Kidney (tissue), 14 donors: ENCODE data around the gene AJAP1. TPM values are rescaled to one million over a fixed set of nuclear protein-coding genes. Genes with fewer than 3 reads are reported as not detected.

Experiments
- DNase-seq, 5 donors: peaks; one replicate each; pipeline ENCODE4 v3.0.0-alpha.2; 2013 to 2020
- FAIRE-seq: peaks from 2 replicates; lab custom pipeline; 2012; peaks lifted over from hg19 to GRCh38; lab: Jason Lieb, UNC
- H3K27ac ChIP-seq, 2 donors: one replicate each; pipeline ENCODE4 v1.7.0; 2013; ENCODE audit warnings: low read depth in 2 of 2, low read length in 2 of 2, inconsistent platforms in 1 of 2
- H3K27me3 ChIP-seq: one replicate; pipeline ENCODE4 v1.7.1; 2013; ENCODE audit warnings: low read length, inconsistent platforms; ENCODE audit not compliant: control insufficient read depth, insufficient read depth
- H3K36me3 ChIP-seq, 3 donors: one replicate each; pipeline versions ENCODE4 v1.7.0 to v1.7.1; 2013; ENCODE audit warnings: low read length in 3 of 3, control low read depth in 1 of 3, inconsistent platforms in 1 of 3; ENCODE audit not compliant: insufficient read depth in 3 of 3, control insufficient read depth in 2 of 3
- H3K4me1 ChIP-seq, 3 donors: one replicate each; pipeline versions ENCODE4 v1.7.0 to v1.7.1; 2013; ENCODE audit warnings: low read length in 3 of 3, inconsistent platforms in 1 of 3, low read depth in 1 of 3; ENCODE audit not compliant: control insufficient read depth in 2 of 3, insufficient read depth in 2 of 3
- H3K4me3 ChIP-seq, 3 donors: one replicate each; pipeline versions ENCODE4 v1.7.0 to v1.8.1; 2013; ENCODE audit warnings: low read length in 3 of 3, control low read depth in 1 of 3, inconsistent platforms in 1 of 3
- H3K9ac ChIP-seq, 3 donors: one replicate each; pipeline versions ENCODE4 v1.7.0 to v1.7.1; 2013; ENCODE audit warnings: low read length in 3 of 3, control low read depth in 1 of 3, inconsistent platforms in 1 of 3
- H3K9me3 ChIP-seq, 3 donors: one replicate each; pipeline versions ENCODE4 v1.7.0 to v1.7.1; 2013; ENCODE audit warnings: low read length in 3 of 3, control low read depth in 1 of 3, inconsistent platforms in 1 of 3; ENCODE audit not compliant: control insufficient read depth in 2 of 3, insufficient read depth in 1 of 3
- CTCF ChIP-seq: IDR thresholded peaks from 3 replicates; pipeline ENCODE4 v1.5.1; 2012; ENCODE audit warnings: mild to moderate bottlenecking, moderate library complexity, borderline replicate concordance; ENCODE audit not compliant: insufficient read depth; ENCODE audit errors: extremely low read depth
- intact Hi-C: fragments of 100-400 bp; cut with DNase I; formaldehyde crosslinking; loops from one replicate; pipeline ENCODE4 v1.11.1; 2022
- polyA plus RNA-seq: library from polyadenylated mRNA; stranded (reverse); fragments of 350-450 nt; fragmentation: Illumina TruSeq; extraction: RNeasy Lipid Tissue Mini Kit (QIAGEN cat#74804); gene quantifications from one replicate; pipeline ENCODE4 v1.2.3, GENCODE V29; 2014; ENCODE audit warnings: low read depth, low replicate concordance; ENCODE audit not compliant: insufficient read depth
- total RNA-seq: library from RNA; stranded (reverse); fragmentation: NEBNext Ultra II Directional; extraction: Animal tissue kit (Norgen Biotek cat#: 25700); gene quantifications from one replicate; pipeline ENCODE4 v1.2.1, GENCODE V29; 2021
- donor health status: control.
- donor health status: control.
- donor health status: control.
- donor health status: control.
- donor health status: control.
- donor health status: DM: yes; HTN: yes; CAD: no.
- donor health status: Normal renal cell carcinoma (clear cell type).

The AJAP1 gene
- total and polyA plus RNA-seq, 2 donors from 2014 or later, result 2.7 to 5.5 TPM

GRCh38 chr1:4745560-4745959, 91.2 kb downstream of the AJAP1 start:
- Histone ChIP-seq H3K9ac (no peak overlapping the region), H3K27ac (no peak overlapping the region), H3K27me3 (no peaks in the 10 kb centered on the region), H3K4me1 (no peaks in the 10 kb centered on the region), H3K9me3 (no peaks in the 10 kb centered on the region), H3K4me3 (no peak overlapping the region), H3K36me3 (no peaks in the 10 kb centered on the region)
- no peak for FAIRE-seq
- peak in 1 of 5 donors; percentile 10 for DNase-seq
- intact Hi-C loops, result no loop called here
- TF ChIP-seq CTCF, result no peak

GRCh38 chr1:4749406-4749805, 95.0 kb downstream of the AJAP1 start:
- Histone ChIP-seq H3K27me3 (no peaks in the 10 kb centered on the region), H3K9me3 (peaks cover 0 to 2% (median 0%) of the 10 kb centered on the region in 3 donors), H3K27ac (no peak overlapping the region), H3K4me1 (no peaks in the 10 kb centered on the region), H3K4me3 (no peak overlapping the region), H3K9ac (no peak overlapping the region), H3K36me3 (peaks cover 0 to 2% (median 0%) of the 10 kb centered on the region in 3 donors)
- DNase-seq, result no peak
- TF ChIP-seq CTCF, result no peak
- FAIRE-seq, result no peak
- intact Hi-C loops, result no loop called here

GRCh38 chr1:4750177-4750576, 95.8 kb downstream of the AJAP1 start:
- Histone ChIP-seq H3K27me3 (no peaks in the 10 kb centered on the region), H3K9me3 (peaks cover 0 to 2% (median 0%) of the 10 kb centered on the region in 3 donors), H3K36me3 (peaks cover 0 to 2% (median 0%) of the 10 kb centered on the region in 3 donors), H3K4me3 (no peak overlapping the region), H3K4me1 (no peaks in the 10 kb centered on the region), H3K27ac (no peak overlapping the region), H3K9ac (no peak overlapping the region)
- no peak for DNase-seq
- FAIRE-seq, result no peak
- TF ChIP-seq CTCF, result no peak
- intact Hi-C loops, result no loop called here

- TF ChIP-seq CTCF, result no peak
- Histone ChIP-seq H3K9ac (no peak overlapping the region), H3K36me3 (peaks cover 0 to 2% (median 0%) of the 10 kb centered on the region in 3 donors), H3K4me1 (no peaks in the 10 kb centered on the region), H3K27ac (no peak overlapping the region), H3K9me3 (peaks cover 0 to 2% (median 0%) of the 10 kb centered on the region in 3 donors), H3K4me3 (no peak overlapping the region), H3K27me3 (no peaks in the 10 kb centered on the region)
- DNase-seq (no peak), FAIRE-seq (no peak)
- intact Hi-C loops, result no loop called here
These were observed 97.7 kb downstream of the AJAP1 start for GRCh38 chr1:4752059-4752458.
